ENCODE measurements around the gene PTH1R. TPM values are rescaled to one million over a fixed set of nuclear protein-coding genes. Genes with fewer than 3 reads are reported as not detected.
"Not testable (repeated sequence)": the region's sequence is repeated elsewhere in the genome, so short reads cannot be mapped to it uniquely, and the experiment has no call there.

Gene PTH1R
- total RNA-seq, 2 donors from 2014 or later = 1.3 to 10.8 TPM

DNA sequence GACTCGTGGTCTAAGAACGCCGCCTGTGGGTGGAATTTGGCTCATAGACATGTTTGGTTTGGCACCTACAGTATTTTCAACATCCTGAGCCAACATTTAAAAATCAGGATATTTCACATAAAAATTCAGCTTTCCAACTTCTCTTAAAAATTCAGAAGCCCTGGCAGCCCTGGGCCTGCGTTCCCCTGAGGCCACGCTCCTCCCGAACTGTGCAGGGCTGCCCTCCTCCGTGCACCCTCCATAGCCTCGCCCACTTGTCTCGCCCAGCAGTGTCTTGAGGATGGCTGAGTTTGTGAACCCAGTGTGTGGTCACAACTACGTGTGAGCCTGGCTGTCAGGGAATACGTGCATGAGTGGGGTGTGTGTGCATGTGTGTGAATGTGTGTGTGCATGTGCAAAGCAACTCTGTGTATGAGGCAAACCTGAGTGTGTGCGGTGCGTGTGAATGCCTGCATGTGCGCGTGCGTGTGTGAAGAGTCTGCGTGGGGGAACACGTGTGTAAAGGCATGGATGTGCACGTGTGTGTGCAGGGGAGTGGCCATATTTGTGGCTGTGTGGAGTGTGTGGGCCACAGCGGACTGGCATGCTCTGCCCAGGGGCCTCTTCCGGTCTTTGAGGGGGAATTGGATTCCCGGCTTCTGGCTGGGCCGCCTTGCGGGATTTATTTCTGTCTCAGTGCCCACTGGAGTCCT is 30.9 kb downstream of the PTH1R start:
- intact Hi-C loops (cut with DNase I) = loop anchor here (5.0 kb wide), 1 partner anchor 41 kb away; no protein-coding TSS in a partner anchor
- H3K27me3 ChIP-seq (replicated peaks; ENCODE audit: insufficient read depth) = no peaks in the 10 kb centered on the region
- WGBS = 52% methylated on average over 24 of the region's 24 CpGs
- no peak overlapping the region for H3K27ac ChIP-seq
- H3K4me3 ChIP-seq = no peak overlapping the region
- no peaks in the 10 kb centered on the region for H3K36me3 ChIP-seq
- H3K9me3 ChIP-seq = no peaks in the 10 kb centered on the region
- no peak for DNase-seq (ENCODE audit: low spot score)
- no peaks in the 10 kb centered on the region for H3K4me1 ChIP-seq (replicated peaks)
- no peak for TF ChIP-seq POLR2A (IDR thresholded peaks at IDR 0.05)
- TF ChIP-seq, protein P1, sequence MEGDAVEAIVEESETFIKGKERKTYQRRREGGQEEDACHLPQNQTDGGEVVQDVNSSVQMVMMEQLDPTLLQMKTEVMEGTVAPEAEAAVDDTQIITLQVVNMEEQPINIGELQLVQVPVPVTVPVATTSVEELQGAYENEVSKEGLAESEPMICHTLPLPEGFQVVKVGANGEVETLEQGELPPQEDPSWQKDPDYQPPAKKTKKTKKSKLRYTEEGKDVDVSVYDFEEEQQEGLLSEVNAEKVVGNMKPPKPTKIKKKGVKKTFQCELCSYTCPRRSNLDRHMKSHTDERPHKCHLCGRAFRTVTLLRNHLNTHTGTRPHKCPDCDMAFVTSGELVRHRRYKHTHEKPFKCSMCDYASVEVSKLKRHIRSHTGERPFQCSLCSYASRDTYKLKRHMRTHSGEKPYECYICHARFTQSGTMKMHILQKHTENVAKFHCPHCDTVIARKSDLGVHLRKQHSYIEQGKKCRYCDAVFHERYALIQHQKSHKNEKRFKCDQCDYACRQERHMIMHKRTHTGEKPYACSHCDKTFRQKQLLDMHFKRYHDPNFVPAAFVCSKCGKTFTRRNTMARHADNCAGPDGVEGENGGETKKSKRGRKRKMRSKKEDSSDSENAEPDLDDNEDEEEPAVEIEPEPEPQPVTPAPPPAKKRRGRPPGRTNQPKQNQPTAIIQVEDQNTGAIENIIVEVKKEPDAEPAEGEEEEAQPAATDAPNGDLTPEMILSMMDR (IDR thresholded peaks at IDR 0.05) = peak in 2 of 4 experiments; percentile 17 to 56

DNA sequence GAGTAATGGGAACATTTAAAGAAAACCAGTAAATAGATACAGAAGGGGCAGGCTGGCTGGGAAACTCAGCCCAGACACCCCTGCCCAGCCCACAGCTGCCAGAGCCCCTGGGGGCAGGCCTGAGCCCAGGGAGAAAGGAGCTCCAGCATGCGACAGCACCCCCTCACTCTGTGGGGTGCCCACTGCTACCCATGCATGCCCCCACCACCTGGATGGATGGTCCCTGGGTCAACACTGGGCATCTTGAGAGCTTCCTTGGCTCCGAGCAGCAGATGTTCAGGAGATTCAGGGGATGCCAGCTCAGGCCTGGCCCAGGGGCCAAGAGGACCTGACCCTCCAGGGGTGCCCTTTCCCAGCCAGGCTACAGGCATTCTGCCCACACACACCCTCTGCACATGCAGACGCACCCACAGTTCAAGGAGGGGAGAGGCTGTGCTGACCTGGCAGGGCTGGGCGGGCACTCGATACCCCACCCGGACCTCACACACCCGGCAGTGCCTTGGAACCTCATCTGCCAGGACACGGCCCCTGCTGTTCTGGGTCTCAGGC is 31.5 kb downstream of the PTH1R start:
- H3K4me1 ChIP-seq (replicated peaks) = no peaks in the 10 kb centered on the region
- DNase-seq (ENCODE audit: low spot score) = no peak
- no peaks in the 10 kb centered on the region for H3K9me3 ChIP-seq
- WGBS = 53% methylated on average over 8 of the region's 8 CpGs
- H3K36me3 ChIP-seq = no peaks in the 10 kb centered on the region
- intact Hi-C loops (cut with DNase I) = loop anchor here (5.0 kb wide), 1 partner anchor 42 kb away; no protein-coding TSS in a partner anchor
- no peak overlapping the region for H3K27ac ChIP-seq
- TF ChIP-seq, protein P1 (IDR thresholded peaks at IDR 0.05) = no peak
- TF ChIP-seq POLR2A (IDR thresholded peaks at IDR 0.05) (no peak), POLR2AphosphoS5 (IDR thresholded peaks at IDR 0.05) (no peak)
- no peaks in the 10 kb centered on the region for H3K27me3 ChIP-seq (replicated peaks; ENCODE audit: insufficient read depth)
- no peak overlapping the region for H3K4me3 ChIP-seq

DNA sequence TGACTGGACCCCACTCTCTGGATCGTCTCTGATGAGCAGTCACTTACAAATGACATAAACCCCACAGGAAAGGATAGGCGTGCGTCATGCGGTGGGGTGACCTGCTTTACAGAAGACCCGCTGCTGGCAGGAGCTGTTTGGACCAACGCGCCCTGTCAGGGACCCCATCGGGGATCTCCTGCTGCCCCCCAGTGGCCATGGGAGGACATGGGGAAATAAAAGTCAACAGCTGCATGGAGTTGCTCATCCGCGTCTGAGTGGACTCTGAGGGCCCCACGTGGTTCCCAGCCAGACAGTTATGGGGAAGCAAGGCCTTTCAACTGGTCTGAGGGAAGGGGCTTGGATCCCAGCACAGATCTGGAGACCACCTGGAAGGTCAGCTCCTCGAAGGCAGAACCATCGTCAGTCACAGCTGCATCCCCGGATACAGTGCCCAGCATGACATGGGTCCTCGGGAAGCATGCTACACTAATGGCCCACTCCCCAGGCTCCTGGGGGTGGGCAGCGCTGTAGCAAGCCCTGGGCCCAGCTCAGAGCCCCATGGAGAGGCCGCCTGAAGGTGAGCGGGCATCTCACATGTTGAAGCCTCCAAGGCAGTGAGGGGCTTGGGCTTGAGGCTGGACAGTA is 32.1 kb downstream of the PTH1R start:
- no peaks in the 10 kb centered on the region for H3K27me3 ChIP-seq (replicated peaks; ENCODE audit: insufficient read depth)
- no peaks in the 10 kb centered on the region for H3K9me3 ChIP-seq
- H3K4me3 ChIP-seq = no peak overlapping the region
- no peak for TF ChIP-seq POLR2AphosphoS5 (IDR thresholded peaks at IDR 0.05)
- TF ChIP-seq, protein P1 (IDR thresholded peaks at IDR 0.05) = peak; percentile 60 to 84 (median 76)
- DNase-seq (ENCODE audit: low spot score) = peak; percentile 62
- intact Hi-C loops (cut with DNase I) = loop anchor here (5.0 kb wide), 1 partner anchor 42 kb away; no protein-coding TSS in a partner anchor
- no peaks in the 10 kb centered on the region for H3K36me3 ChIP-seq
- H3K27ac ChIP-seq = no peak overlapping the region
- no peaks in the 10 kb centered on the region for H3K4me1 ChIP-seq (replicated peaks)
- WGBS = 12% methylated on average over 16 of the region's 18 CpGs

DNA sequence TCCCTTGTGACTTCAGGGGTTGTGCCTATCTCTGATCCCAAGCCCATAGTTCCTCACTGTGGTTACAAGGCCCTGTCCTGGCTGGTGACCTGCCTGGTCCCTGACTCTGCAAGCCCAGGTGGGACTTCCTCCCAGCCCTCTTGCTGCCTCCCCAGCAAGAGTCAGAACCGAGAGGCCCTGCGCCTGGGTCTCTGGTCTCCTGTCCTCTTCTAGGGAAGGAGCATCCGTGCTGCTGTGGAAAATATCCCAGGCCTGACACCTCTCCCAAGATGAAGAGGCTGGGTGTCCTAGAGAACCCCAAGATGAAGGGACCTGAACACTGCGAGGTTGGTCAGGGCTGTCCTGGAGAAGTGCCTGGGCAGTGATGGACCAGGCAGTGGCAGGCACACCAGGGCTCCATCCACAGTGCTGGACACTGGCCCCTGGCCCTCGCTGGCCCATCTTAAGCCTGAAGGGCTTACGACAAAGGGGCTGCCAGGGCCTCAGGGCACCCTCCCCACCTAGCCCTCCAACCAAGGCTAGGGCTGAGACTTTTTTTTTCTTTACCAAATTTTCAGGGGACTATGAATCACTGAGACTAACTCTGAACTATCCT is 32.7 kb downstream of the PTH1R start:
- no peak for DNase-seq (ENCODE audit: low spot score)
- H3K4me3 ChIP-seq = no peak overlapping the region
- intact Hi-C loops (cut with DNase I) = no loop called here
- no peaks in the 10 kb centered on the region for H3K27me3 ChIP-seq (replicated peaks; ENCODE audit: insufficient read depth)
- no peaks in the 10 kb centered on the region for H3K4me1 ChIP-seq (replicated peaks)
- WGBS = 74% methylated on average over 6 of the region's 6 CpGs
- H3K9me3 ChIP-seq = no peaks in the 10 kb centered on the region
- TF ChIP-seq, protein P1 (IDR thresholded peaks at IDR 0.05) = no peak
- no peak for TF ChIP-seq POLR2AphosphoS5 (IDR thresholded peaks at IDR 0.05)
- TF ChIP-seq POLR2A (IDR thresholded peaks at IDR 0.05) = no peak
- no peaks in the 10 kb centered on the region for H3K36me3 ChIP-seq
- no peak overlapping the region for H3K27ac ChIP-seq

DNA sequence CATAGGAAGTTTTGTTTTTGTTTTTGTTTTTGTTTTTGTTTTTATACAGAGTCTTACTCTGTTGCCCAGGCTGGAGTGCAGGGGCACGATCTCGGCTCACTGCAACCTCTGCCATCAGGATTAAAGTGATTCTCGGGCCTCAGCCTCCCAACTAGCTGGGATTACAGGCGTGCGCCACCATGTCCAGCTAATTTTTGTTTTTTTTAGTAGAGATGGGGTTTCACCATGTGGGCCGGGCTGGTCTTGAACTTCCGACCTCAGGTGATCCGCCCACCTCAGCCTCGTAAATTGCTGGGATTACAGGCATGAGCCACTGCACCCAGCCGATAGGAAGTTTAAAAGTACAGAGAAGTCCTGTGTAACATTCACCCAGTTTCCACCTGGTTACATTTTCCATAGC is 33.4 kb downstream of the PTH1R start:
- H3K4me3 ChIP-seq; H3K27me3 ChIP-seq (replicated peaks; ENCODE audit: insufficient read depth); H3K36me3 ChIP-seq; H3K4me1 ChIP-seq (replicated peaks); H3K27ac ChIP-seq; DNase-seq (ENCODE audit: low spot score); H3K9me3 ChIP-seq; intact Hi-C loops (cut with DNase I): not testable (repeated sequence)
- 67% methylated on average over 10 of the region's 10 CpGs for WGBS

Measured in prostate gland (tissue), 2 donors.